Measurements from ENCODE around the gene RPS3.
A peak's percentile ranks its signal among the peaks of the same experiment; 100 is the strongest.

RPS3 gene

GRCh38 chr11:75420224-75421034 lies 21.1 kb downstream of the RPS3 start:
- no peak for DNase-seq (ENCODE audit: low read depth)

GRCh38 chr11:75421035-75421602 lies 21.8 kb downstream of the RPS3 start:
- no peak for DNase-seq (ENCODE audit: low read depth)

GRCh38 chr11:75421902-75422247 lies 22.6 kb downstream of the RPS3 start:
- DNase-seq (ENCODE audit: low read depth): no peak

- no peak for DNase-seq (ENCODE audit: low read depth)
These were observed 23.2 kb downstream of the RPS3 start for GRCh38 chr11:75422248-75423231.

- DNase-seq (ENCODE audit: low read depth): no peak
These were observed 24.4 kb downstream of the RPS3 start for GRCh38 chr11:75423721-75424120.

- DNase-seq (ENCODE audit: low read depth): no peak
These were observed 25.1 kb downstream of the RPS3 start for GRCh38 chr11:75424396-75424795.

- no peak for DNase-seq (ENCODE audit: low read depth)
These were observed 26.1 kb downstream of the RPS3 start for GRCh38 chr11:75425422-75425821.

- no peak for DNase-seq (ENCODE audit: low read depth)
These were observed 27.4 kb downstream of the RPS3 start for GRCh38 chr11:75426720-75427086.

GRCh38 chr11:75427181-75427580 lies 27.9 kb downstream of the RPS3 start:
- no peak for DNase-seq (ENCODE audit: low read depth)

GRCh38 chr11:75428281-75428724 lies 29.0 kb downstream of the RPS3 start:
- DNase-seq (ENCODE audit: low read depth): peak; percentile 83

- DNase-seq (ENCODE audit: low read depth): no peak
These were observed 29.8 kb downstream of the RPS3 start for GRCh38 chr11:75428989-75429640.

- no peak for DNase-seq (ENCODE audit: low read depth)
These were observed 30.3 kb downstream of the RPS3 start for GRCh38 chr11:75429641-75429901.

- no peak for DNase-seq (ENCODE audit: low read depth)
These were observed 30.8 kb downstream of the RPS3 start for GRCh38 chr11:75429902-75430713.

GRCh38 chr11:75430714-75431532 lies 31.6 kb downstream of the RPS3 start:
- no peak for DNase-seq (ENCODE audit: low read depth)

- DNase-seq (ENCODE audit: low read depth): no peak
These were observed 32.5 kb downstream of the RPS3 start for GRCh38 chr11:75431533-75432525.

- DNase-seq (ENCODE audit: low read depth): no peak
These were observed 33.6 kb downstream of the RPS3 start, which contains the start of gene KLHL35 for GRCh38 chr11:75432911-75433321. Gene KLHL35 (minus strand): TSS chr11:75433203. CDS start chr11:75430629, 2,574 bp downstream.

- no peak for DNase-seq (ENCODE audit: low read depth)
These were observed 34.1 kb downstream of the RPS3 start for GRCh38 chr11:75433443-75433842.

- no peak for DNase-seq (ENCODE audit: low read depth)
These were observed 34.7 kb downstream of the RPS3 start for GRCh38 chr11:75434051-75434450.

GRCh38 chr11:75434886-75435570 lies 35.7 kb downstream of the RPS3 start:
- no peak for DNase-seq (ENCODE audit: low read depth)
